Measurements from ENCODE around the gene GMDS. TPM values are rescaled to one million over a fixed set of nuclear protein-coding genes. Genes with fewer than 3 reads are reported as not detected.

Gene GMDS
- total RNA-seq, 1 experiment from 2014 or later = 31.1 TPM

DNA sequence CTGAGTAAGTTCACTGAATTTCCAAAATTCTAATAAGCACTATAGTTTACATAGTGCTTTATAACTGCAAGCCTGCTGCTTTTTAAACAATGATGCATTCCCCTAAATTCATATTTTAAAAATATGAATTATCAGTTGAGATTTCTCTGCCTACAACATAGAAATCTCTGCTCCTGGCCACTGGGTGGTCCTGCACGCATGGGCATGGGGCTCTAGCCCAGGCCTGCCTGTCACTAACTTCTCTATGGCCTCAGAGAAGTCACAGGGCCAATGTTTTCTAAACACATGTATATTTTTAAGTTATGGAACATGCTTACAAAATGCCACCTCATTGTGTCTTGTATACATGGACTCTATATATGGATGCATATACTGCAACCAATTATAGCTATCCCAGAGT, 424.7 kb downstream of the GMDS start:
- Mint-ChIP-seq H3K4me3 (ENCODE audit: unreplicated experiment) (no peak overlapping the region), H3K9me3 (ENCODE audit: unreplicated experiment) (no peaks in the 10 kb centered on the region), H3K4me1 (ENCODE audit: low read depth, unreplicated experiment) (no peaks in the 10 kb centered on the region), H3K27me3 (ENCODE audit: insufficient read depth, unreplicated experiment) (no peaks in the 10 kb centered on the region), H3K27ac (ENCODE audit: unreplicated experiment) (no peak overlapping the region), H3K36me3 (ENCODE audit: insufficient read depth, unreplicated experiment) (no peaks in the 10 kb centered on the region)
- H3K9me3 ChIP-seq = no peaks in the 10 kb centered on the region
- H3K4me3 ChIP-seq (ENCODE audit: low read depth, low read length) = no peak overlapping the region
- no peak for DNase-seq
- intact Hi-C loops (cut with micrococcal nuclease; ENCODE audit: unreplicated experiment) = no loop called here
- no TSS peak for BruUV-seq (replicated peaks)
- ChIA-PET POLR2A (no interaction called here), CTCF (interaction anchor here (0.6 kb wide), 1 partner anchor 283 kb away, joined by 6 read pairs; no protein-coding TSS in a partner anchor)
- TF ChIP-seq, protein P1, sequence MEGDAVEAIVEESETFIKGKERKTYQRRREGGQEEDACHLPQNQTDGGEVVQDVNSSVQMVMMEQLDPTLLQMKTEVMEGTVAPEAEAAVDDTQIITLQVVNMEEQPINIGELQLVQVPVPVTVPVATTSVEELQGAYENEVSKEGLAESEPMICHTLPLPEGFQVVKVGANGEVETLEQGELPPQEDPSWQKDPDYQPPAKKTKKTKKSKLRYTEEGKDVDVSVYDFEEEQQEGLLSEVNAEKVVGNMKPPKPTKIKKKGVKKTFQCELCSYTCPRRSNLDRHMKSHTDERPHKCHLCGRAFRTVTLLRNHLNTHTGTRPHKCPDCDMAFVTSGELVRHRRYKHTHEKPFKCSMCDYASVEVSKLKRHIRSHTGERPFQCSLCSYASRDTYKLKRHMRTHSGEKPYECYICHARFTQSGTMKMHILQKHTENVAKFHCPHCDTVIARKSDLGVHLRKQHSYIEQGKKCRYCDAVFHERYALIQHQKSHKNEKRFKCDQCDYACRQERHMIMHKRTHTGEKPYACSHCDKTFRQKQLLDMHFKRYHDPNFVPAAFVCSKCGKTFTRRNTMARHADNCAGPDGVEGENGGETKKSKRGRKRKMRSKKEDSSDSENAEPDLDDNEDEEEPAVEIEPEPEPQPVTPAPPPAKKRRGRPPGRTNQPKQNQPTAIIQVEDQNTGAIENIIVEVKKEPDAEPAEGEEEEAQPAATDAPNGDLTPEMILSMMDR (IDR thresholded peaks at IDR 0.05; ENCODE audit: insufficient read depth in 1 of 2, low read depth in 1 of 2, low read length in 1 of 2, severe bottlenecking in 1 of 2, unreplicated experiment in 1 of 2) = no peak
- H3K36me3 ChIP-seq (ENCODE audit: control insufficient read depth, insufficient read depth, low read length) = no peaks in the 10 kb centered on the region
- H3K4me1 ChIP-seq = no peaks in the 10 kb centered on the region
- no peaks in the 10 kb centered on the region for H3K27me3 ChIP-seq (replicated peaks; ENCODE audit: control insufficient read depth, insufficient read depth, low read length)

DNA sequence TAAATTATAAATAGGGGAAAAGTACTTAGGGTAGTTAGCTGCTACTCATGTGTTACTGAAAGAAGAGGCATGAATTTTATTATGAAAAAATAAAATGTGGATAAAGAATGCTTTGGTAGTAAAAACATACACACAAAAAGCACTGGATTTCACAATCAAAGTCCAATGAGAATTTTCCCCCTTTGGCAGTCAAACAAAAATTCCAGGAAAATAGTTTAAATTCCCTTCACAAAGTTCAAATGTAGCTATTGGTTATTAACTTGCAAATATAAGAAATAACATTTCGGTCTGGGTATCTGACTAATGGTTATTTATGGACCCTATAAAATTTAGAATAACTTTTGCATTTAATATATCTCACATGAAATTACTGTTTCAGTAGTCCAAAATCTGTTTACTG, 425.2 kb downstream of the GMDS start:
- Histone ChIP-seq H3K36me3 (ENCODE audit: control insufficient read depth, insufficient read depth, low read length) (no peaks in the 10 kb centered on the region), H3K4me1 (no peaks in the 10 kb centered on the region), H3K4me3 (ENCODE audit: low read depth, low read length) (no peak overlapping the region), H3K9me3 (no peaks in the 10 kb centered on the region), H3K27me3 (replicated peaks; ENCODE audit: control insufficient read depth, insufficient read depth, low read length) (no peaks in the 10 kb centered on the region)
- intact Hi-C loops (cut with micrococcal nuclease; ENCODE audit: unreplicated experiment) = no loop called here
- Mint-ChIP-seq H3K4me1 (ENCODE audit: low read depth, unreplicated experiment) (no peaks in the 10 kb centered on the region), H3K27me3 (ENCODE audit: insufficient read depth, unreplicated experiment) (no peaks in the 10 kb centered on the region), H3K36me3 (ENCODE audit: insufficient read depth, unreplicated experiment) (no peaks in the 10 kb centered on the region), H3K9me3 (ENCODE audit: unreplicated experiment) (no peaks in the 10 kb centered on the region), H3K4me3 (ENCODE audit: unreplicated experiment) (no peak overlapping the region), H3K27ac (ENCODE audit: unreplicated experiment) (no peak overlapping the region)
- DNase-seq = no peak
- ChIA-PET CTCF (no interaction called here), POLR2A (no interaction called here)
- TF ChIP-seq, protein P1 (IDR thresholded peaks at IDR 0.05; ENCODE audit: insufficient read depth in 1 of 2, low read depth in 1 of 2, low read length in 1 of 2, severe bottlenecking in 1 of 2, unreplicated experiment in 1 of 2) = no peak
- no TSS peak for BruUV-seq (replicated peaks)

DNA sequence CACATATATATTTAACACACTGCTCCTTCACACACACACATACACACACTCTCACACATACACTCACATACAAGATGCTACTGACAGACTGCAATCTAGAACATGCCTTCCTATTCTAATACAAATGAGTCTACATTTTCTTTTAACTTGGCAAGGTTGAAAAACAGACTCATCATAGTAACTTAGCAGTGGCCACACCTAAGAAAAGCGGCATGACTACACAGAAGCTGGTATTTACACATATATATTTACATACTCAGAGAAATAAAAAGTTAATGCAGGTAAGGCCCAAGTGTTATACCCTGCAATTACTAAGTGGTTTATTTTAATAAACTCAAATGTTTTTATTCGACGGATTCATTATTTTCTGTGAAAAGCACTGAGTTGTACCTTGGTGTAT, 426.4 kb downstream of the GMDS start:
- POLR2A ChIA-PET = no interaction called here
- H3K36me3 ChIP-seq (ENCODE audit: control insufficient read depth, insufficient read depth, low read length) = no peaks in the 10 kb centered on the region
- no peak overlapping the region for H3K4me3 ChIP-seq (ENCODE audit: low read depth, low read length)
- H3K9me3 ChIP-seq = no peaks in the 10 kb centered on the region
- intact Hi-C loops (cut with micrococcal nuclease; ENCODE audit: unreplicated experiment) = no loop called here
- no peaks in the 10 kb centered on the region for H3K27me3 ChIP-seq (replicated peaks; ENCODE audit: control insufficient read depth, insufficient read depth, low read length)
- no peaks in the 10 kb centered on the region for H3K9me3 Mint-ChIP-seq (ENCODE audit: unreplicated experiment)
- no peak overlapping the region for H3K27ac Mint-ChIP-seq (ENCODE audit: unreplicated experiment)
- CTCF ChIA-PET = no interaction called here
- H3K4me1 ChIP-seq = no peaks in the 10 kb centered on the region
- no peaks in the 10 kb centered on the region for H3K4me1 Mint-ChIP-seq (ENCODE audit: low read depth, unreplicated experiment)
- TF ChIP-seq, protein P1 (IDR thresholded peaks at IDR 0.05; ENCODE audit: insufficient read depth in 1 of 2, low read depth in 1 of 2, low read length in 1 of 2, severe bottlenecking in 1 of 2, unreplicated experiment in 1 of 2) = no peak
- H3K27me3 Mint-ChIP-seq (ENCODE audit: insufficient read depth, unreplicated experiment) = no peaks in the 10 kb centered on the region
- DNase-seq = no peak
- no peak overlapping the region for H3K4me3 Mint-ChIP-seq (ENCODE audit: unreplicated experiment)
- BruUV-seq (replicated peaks) = no TSS peak
- H3K36me3 Mint-ChIP-seq (ENCODE audit: insufficient read depth, unreplicated experiment) = no peaks in the 10 kb centered on the region

Measured in Caco-2 (cell line).